ENCODE measurements around the gene FXYD6. TPM values are rescaled to one million over a fixed set of nuclear protein-coding genes. Genes with fewer than 3 reads are reported as not detected.
A peak's percentile ranks its signal among the peaks of the same experiment; 100 is the strongest.

The FXYD6 gene
- total and polyA plus RNA-seq, 4 donors, result 37.0 to 70.0 (median 43.9) TPM

- 73 to 87% methylated on average over 4 of the region's 4 CpGs for WGBS, 2 donors
- H3K36me3 ChIP-seq (ENCODE audit: control insufficient read depth in 4 of 4, insufficient read depth in 4 of 4, low read length in 4 of 4), result peaks cover 0 to 3% (median 0%) of the 10 kb centered on the region in 4 donors
- H3K4me1 ChIP-seq (ENCODE audit: control insufficient read depth in 5 of 5, insufficient read depth in 5 of 5, low read length in 5 of 5), result peaks cover 7 to 50% (median 17%) of the 10 kb centered on the region in 5 donors
- peaks cover 0 to under 1% (median 0%) of the 10 kb centered on the region in 3 donors for H3K27me3 ChIP-seq (ENCODE audit: control insufficient read depth in 3 of 3, insufficient read depth in 3 of 3, low read length in 2 of 3)
- no peak for ATAC-seq (ENCODE audit: insufficient read depth, low FRiP score)
- peak overlapping the region; percentile 43 to 65 for H3K27ac ChIP-seq (ENCODE audit: low read depth in 1 of 2, low read length in 1 of 2)
- peak in 1 of 3 donors; percentile 44 for DNase-seq
- H3K9ac ChIP-seq (ENCODE audit: insufficient read depth in 1 of 2, low read length in 2 of 2), result peak overlapping the region in 1 of 2 donors; percentile 81
- no peaks in the 10 kb centered on the region for H3K9me3 ChIP-seq (ENCODE audit: control insufficient read depth in 4 of 4, insufficient read depth in 3 of 4, low read length in 3 of 4)
- TF ChIP-seq, protein P1, sequence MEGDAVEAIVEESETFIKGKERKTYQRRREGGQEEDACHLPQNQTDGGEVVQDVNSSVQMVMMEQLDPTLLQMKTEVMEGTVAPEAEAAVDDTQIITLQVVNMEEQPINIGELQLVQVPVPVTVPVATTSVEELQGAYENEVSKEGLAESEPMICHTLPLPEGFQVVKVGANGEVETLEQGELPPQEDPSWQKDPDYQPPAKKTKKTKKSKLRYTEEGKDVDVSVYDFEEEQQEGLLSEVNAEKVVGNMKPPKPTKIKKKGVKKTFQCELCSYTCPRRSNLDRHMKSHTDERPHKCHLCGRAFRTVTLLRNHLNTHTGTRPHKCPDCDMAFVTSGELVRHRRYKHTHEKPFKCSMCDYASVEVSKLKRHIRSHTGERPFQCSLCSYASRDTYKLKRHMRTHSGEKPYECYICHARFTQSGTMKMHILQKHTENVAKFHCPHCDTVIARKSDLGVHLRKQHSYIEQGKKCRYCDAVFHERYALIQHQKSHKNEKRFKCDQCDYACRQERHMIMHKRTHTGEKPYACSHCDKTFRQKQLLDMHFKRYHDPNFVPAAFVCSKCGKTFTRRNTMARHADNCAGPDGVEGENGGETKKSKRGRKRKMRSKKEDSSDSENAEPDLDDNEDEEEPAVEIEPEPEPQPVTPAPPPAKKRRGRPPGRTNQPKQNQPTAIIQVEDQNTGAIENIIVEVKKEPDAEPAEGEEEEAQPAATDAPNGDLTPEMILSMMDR (IDR thresholded peaks at IDR 0.05; ENCODE audit: control extremely low read depth, extremely low read depth), result no peak
- peak overlapping the region; percentile 45 for H3K4me3 ChIP-seq
These were observed 1.5 kb downstream of the FXYD6 start for GRCh38 chr11:117874910-117875381.

DNA sequence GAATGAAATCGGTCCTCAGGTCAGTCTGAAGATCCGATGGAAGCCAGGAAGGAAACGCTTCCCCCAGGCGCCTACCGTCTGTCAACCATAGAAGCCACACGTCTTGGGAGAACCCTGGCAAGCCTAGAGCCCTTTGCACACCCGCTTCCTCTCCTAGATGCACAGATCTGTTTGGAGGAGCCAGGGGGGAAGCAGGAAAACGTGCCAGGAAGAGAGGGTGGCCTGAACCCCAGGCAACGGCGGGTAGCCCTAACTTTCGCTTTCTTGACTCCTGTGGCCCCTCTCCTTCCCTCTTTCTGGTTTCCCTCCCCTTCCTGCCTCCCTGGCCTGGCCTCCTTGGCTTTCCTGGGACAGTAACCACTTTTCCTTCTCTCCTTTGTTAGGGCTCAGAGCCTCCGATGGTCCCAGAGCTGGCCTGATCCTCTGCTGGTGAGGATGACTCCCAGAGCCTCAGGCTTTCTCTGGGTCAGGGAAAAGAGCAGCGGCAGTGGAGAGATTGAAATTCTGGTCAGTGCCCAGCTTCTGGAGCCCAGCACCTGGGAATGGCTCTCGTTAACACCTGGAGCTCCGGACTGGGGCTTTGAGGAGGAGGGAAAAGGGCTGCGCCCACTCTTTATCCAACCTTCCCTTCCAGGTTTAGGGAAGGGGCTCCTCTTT, 2.1 kb downstream of the FXYD6 start:
- no peak for ATAC-seq (ENCODE audit: insufficient read depth, low FRiP score)
- WGBS, 2 donors, result 25 to 37% methylated on average over 16 of the region's 16 CpGs
- Histone ChIP-seq H3K27ac (ENCODE audit: low read depth in 1 of 2, low read length in 1 of 2) (peak overlapping the region in 1 of 2 donors; percentile 65), H3K27me3 (ENCODE audit: control insufficient read depth in 3 of 3, insufficient read depth in 3 of 3, low read length in 2 of 3) (no peaks in the 10 kb centered on the region), H3K9ac (ENCODE audit: insufficient read depth in 1 of 2, low read length in 2 of 2) (peak overlapping the region in 1 of 2 donors; percentile 14), H3K4me3 (no peak overlapping the region), H3K4me1 (ENCODE audit: control insufficient read depth in 5 of 5, insufficient read depth in 5 of 5, low read length in 5 of 5) (peaks cover 7 to 56% (median 17%) of the 10 kb centered on the region in 5 donors), H3K9me3 (ENCODE audit: control insufficient read depth in 4 of 4, insufficient read depth in 3 of 4, low read length in 3 of 4) (no peaks in the 10 kb centered on the region), H3K36me3 (ENCODE audit: control insufficient read depth in 4 of 4, insufficient read depth in 4 of 4, low read length in 4 of 4) (peaks cover 0 to 3% (median 0%) of the 10 kb centered on the region in 4 donors)
- TF ChIP-seq, protein P1 (IDR thresholded peaks at IDR 0.05; ENCODE audit: control extremely low read depth, extremely low read depth), result no peak
- DNase-seq, result peak in 1 of 3 donors; percentile 61

DNA sequence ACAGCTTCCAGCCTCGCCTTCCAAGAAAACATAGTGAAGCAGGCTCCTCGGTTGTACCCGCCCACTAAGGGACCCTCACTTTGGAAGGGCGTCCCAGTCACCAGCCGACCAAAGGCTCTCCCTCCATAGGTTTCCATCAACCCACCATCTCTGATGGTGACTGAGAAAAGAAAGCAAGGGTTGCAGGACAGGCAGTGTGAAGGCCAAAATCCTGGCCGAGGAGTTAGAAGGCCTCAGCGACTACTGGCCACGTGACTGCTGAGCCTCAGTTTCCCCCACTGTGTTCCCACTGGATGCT, 2.7 kb downstream of the FXYD6 start:
- ATAC-seq (ENCODE audit: insufficient read depth, low FRiP score) (no peak), DNase-seq (no peak)
- H3K27me3 ChIP-seq (ENCODE audit: control insufficient read depth in 3 of 3, insufficient read depth in 3 of 3, low read length in 2 of 3), result no peaks in the 10 kb centered on the region
- peak overlapping the region in 1 of 2 donors; percentile 2 for H3K27ac ChIP-seq (ENCODE audit: low read depth in 1 of 2, low read length in 1 of 2)
- H3K4me3 ChIP-seq, result no peak overlapping the region
- H3K9me3 ChIP-seq (ENCODE audit: control insufficient read depth in 4 of 4, insufficient read depth in 3 of 4, low read length in 3 of 4), result no peaks in the 10 kb centered on the region
- 77 to 79% methylated on average over 8 of the region's 8 CpGs for WGBS, 2 donors
- TF ChIP-seq, protein P1 (IDR thresholded peaks at IDR 0.05; ENCODE audit: control extremely low read depth, extremely low read depth), result no peak
- H3K4me1 ChIP-seq (ENCODE audit: control insufficient read depth in 5 of 5, insufficient read depth in 5 of 5, low read length in 5 of 5), result peaks cover 7 to 61% (median 17%) of the 10 kb centered on the region in 5 donors
- peaks cover 0 to 3% (median 0%) of the 10 kb centered on the region in 4 donors for H3K36me3 ChIP-seq (ENCODE audit: control insufficient read depth in 4 of 4, insufficient read depth in 4 of 4, low read length in 4 of 4)
- no peak overlapping the region for H3K9ac ChIP-seq (ENCODE audit: insufficient read depth in 1 of 2, low read length in 2 of 2)
